Activated CD8-positive, alpha-beta T cell treated with anti-CD3 and anti-CD28 coated beads for 36 hours (primary cell): ENCODE data around the gene USF3. TPM values are rescaled to one million over a fixed set of nuclear protein-coding genes. Genes with fewer than 3 reads are reported as not detected.

Experiments
- ATAC-seq: fragments of 200-7000 bp; cut with Tn5 transposase; one replicate; pipeline ENCODE4 v1.10.0; 2021; ENCODE audit warnings: mild to moderate bottlenecking, moderate library complexity
- CTCF ChIA-PET: fragments of 350-600 bp; sonication (Branson Sonifier 250); formaldehyde crosslinking; loops from one replicate; lab custom pipeline; 2021; ENCODE audit warnings: antibody characterized with exemption; lab: Charles Lee
- POLR2A ChIA-PET: fragments of 350-600 bp; sonication (Branson Sonifier 250); formaldehyde crosslinking; loops from one replicate; lab custom pipeline; 2021; ENCODE audit warnings: antibody characterized with exemption; lab: Charles Lee
- DNase-seq: peaks from one replicate; pipeline ENCODE4 v3.0.0-alpha.2; 2020
- H3K27ac Mint-ChIP-seq: one replicate; pipeline ENCODE4 v1.8.0; 2021; ENCODE audit warnings: mild to moderate bottlenecking, mixed read lengths
- H3K27me3 Mint-ChIP-seq: one replicate; pipeline ENCODE4 v1.8.0; 2021; ENCODE audit warnings: mixed read lengths
- H3K36me3 Mint-ChIP-seq: one replicate; pipeline ENCODE4 v1.8.0; 2021; ENCODE audit warnings: low read depth, mixed read lengths
- H3K4me1 Mint-ChIP-seq: one replicate; pipeline ENCODE4 v1.8.0; 2021; ENCODE audit warnings: low read depth, mixed read lengths
- H3K4me3 Mint-ChIP-seq: one replicate; pipeline ENCODE4 v1.8.0; 2021; ENCODE audit warnings: mild to moderate bottlenecking, moderate library complexity, mixed read lengths
- H3K9me3 Mint-ChIP-seq: one replicate; pipeline ENCODE4 v1.8.0; 2021; ENCODE audit warnings: mixed read lengths
- CTCF ChIP-seq: fragments of 200-600 bp; IDR thresholded peaks from one replicate; pipeline ENCODE4 v1.8.0; 2022; ENCODE audit warnings: antibody characterized with exemption, mild to moderate bottlenecking
- intact Hi-C: fragments of 100-400 bp; cut with micrococcal nuclease; formaldehyde crosslinking; loops from one replicate; pipeline ENCODE4 v1.10.0; 2022
- total RNA-seq, 2 experiments: library from RNA; stranded (reverse); gene quantifications; one replicate each; pipeline ENCODE4 v1.2.3, GENCODE V29; 2021

Gene USF3
- total RNA-seq, 2 experiments from 2014 or later, result 11.3 to 11.9 TPM

- DNase-seq, result peak; percentile 17
- peak overlapping the region; percentile 60 for H3K4me3 Mint-ChIP-seq
- ChIA-PET POLR2A (interaction anchor here (0.9 kb wide), 1 partner anchor 89 kb away, joined by 3 read pairs; no protein-coding TSS in a partner anchor), CTCF (interaction anchor here (0.7 kb wide), 1 partner anchor 114 kb away, joined by 3 read pairs; no protein-coding TSS in a partner anchor)
- H3K27ac Mint-ChIP-seq, result peak overlapping the region; percentile 92
- H3K9me3 Mint-ChIP-seq, result no peaks in the 10 kb centered on the region
- ATAC-seq, result peak; percentile 60
- intact Hi-C loops, result no loop called here
- H3K36me3 Mint-ChIP-seq, result peaks cover 45% of the 10 kb centered on the region
- H3K27me3 Mint-ChIP-seq, result no peaks in the 10 kb centered on the region
- H3K4me1 Mint-ChIP-seq, result peaks cover 27% of the 10 kb centered on the region
- TF ChIP-seq CTCF, result no peak
These were observed 89.2 kb downstream of the USF3 start for GRCh38 chr3:113607219-113607596.

- intact Hi-C loops, result no loop called here
- Mint-ChIP-seq H3K9me3 (no peaks in the 10 kb centered on the region), H3K4me3 (peak overlapping the region; percentile 60), H3K27me3 (no peaks in the 10 kb centered on the region), H3K27ac (peak overlapping the region; percentile 92), H3K36me3 (peaks cover 44% of the 10 kb centered on the region), H3K4me1 (peaks cover 27% of the 10 kb centered on the region)
- peak; percentile 96 for ATAC-seq
- peak; percentile 81 for DNase-seq
- no peak for TF ChIP-seq CTCF
- CTCF ChIA-PET, result interaction anchor here (0.7 to 1.0 kb wide), 3 partner anchors 16 to 113 kb away, joined by 3 read pairs; no protein-coding TSS in a partner anchor
- POLR2A ChIA-PET, result interaction anchor here (0.9 to 1.0 kb wide), 2 partner anchors 73 to 89 kb away, joined by 3 read pairs; no protein-coding TSS in a partner anchor
These were observed 89.8 kb downstream of the USF3 start for GRCh38 chr3:113606539-113607218.

- Mint-ChIP-seq H3K27me3 (no peaks in the 10 kb centered on the region), H3K4me1 (peaks cover 23% of the 10 kb centered on the region), H3K36me3 (peaks cover 27% of the 10 kb centered on the region), H3K4me3 (no peak overlapping the region), H3K9me3 (no peaks in the 10 kb centered on the region), H3K27ac (no peak overlapping the region)
- ChIA-PET CTCF (interaction anchor here (0.6 to 1.5 kb wide), 2 partner anchors 25 to 109 kb away, joined by 3 to 4 read pairs; no protein-coding TSS in a partner anchor), POLR2A (no interaction called here)
- no peak for TF ChIP-seq CTCF
- no peak for ATAC-seq
- intact Hi-C loops, result no loop called here
- no peak for DNase-seq
These were observed 93.6 kb downstream of the USF3 start for GRCh38 chr3:113602836-113603235.

GRCh38 chr3:113602256-113602655 lies 94.2 kb downstream of the USF3 start:
- ATAC-seq (no peak), DNase-seq (no peak)
- H3K27ac Mint-ChIP-seq, result no peak overlapping the region
- POLR2A ChIA-PET, result no interaction called here
- H3K4me1 Mint-ChIP-seq, result peaks cover 17% of the 10 kb centered on the region
- no peaks in the 10 kb centered on the region for H3K27me3 Mint-ChIP-seq
- H3K4me3 Mint-ChIP-seq, result no peak overlapping the region
- CTCF ChIA-PET, result interaction anchor here (0.6 to 1.5 kb wide), 2 partner anchors 25 to 108 kb away, joined by 3 to 4 read pairs; no protein-coding TSS in a partner anchor
- no peak for TF ChIP-seq CTCF
- H3K9me3 Mint-ChIP-seq, result no peaks in the 10 kb centered on the region
- peaks cover 26% of the 10 kb centered on the region for H3K36me3 Mint-ChIP-seq
- intact Hi-C loops, result no loop called here

- DNase-seq (no peak), ATAC-seq (no peak)
- POLR2A ChIA-PET, result no interaction called here
- H3K27me3 Mint-ChIP-seq, result no peaks in the 10 kb centered on the region
- H3K4me1 Mint-ChIP-seq, result peaks cover 7% of the 10 kb centered on the region
- peaks cover 20% of the 10 kb centered on the region for H3K36me3 Mint-ChIP-seq
- CTCF ChIA-PET, result interaction anchor here (1.5 kb wide), 1 partner anchor 107 kb away, joined by 4 read pairs; no protein-coding TSS in a partner anchor
- no peak overlapping the region for H3K4me3 Mint-ChIP-seq
- TF ChIP-seq CTCF, result no peak
- no peak overlapping the region for H3K27ac Mint-ChIP-seq
- no peaks in the 10 kb centered on the region for H3K9me3 Mint-ChIP-seq
- intact Hi-C loops, result no loop called here
These were observed 95.2 kb downstream of the USF3 start for GRCh38 chr3:113601240-113601639.
